ENCODE data around the gene OR6N2.

Gene OR6N2

GRCh38 chr1:158752155-158752712, 28.8 kb downstream of the OR6N2 start:
- no peak for DNase-seq (ENCODE audit: low spot score)

GRCh38 chr1:158735848-158736247, 45.2 kb downstream of the OR6N2 start:
- DNase-seq (ENCODE audit: low spot score): no peak

DNA sequence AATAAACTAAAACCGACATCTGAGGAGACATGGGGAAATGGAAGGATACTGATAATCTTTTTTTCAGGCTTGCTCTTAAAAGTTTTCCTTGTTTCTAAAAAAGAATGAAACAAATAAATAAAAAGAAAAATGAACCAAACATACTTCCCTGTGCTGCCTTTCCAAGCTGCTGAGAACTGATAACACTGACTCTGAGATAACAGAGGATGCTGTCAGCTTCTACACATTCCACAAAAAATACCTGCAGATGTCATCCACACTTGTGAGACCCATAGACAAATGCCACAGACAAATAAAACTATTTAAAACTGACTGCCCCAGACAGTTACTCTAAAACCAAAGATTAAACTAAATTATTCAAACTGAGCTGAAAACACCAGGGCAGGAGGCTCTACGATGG, 48.5 kb downstream of the OR6N2 start:
- DNase-seq (ENCODE audit: low spot score): no peak

- DNase-seq (ENCODE audit: low spot score): no peak
These were observed 49.3 kb downstream of the OR6N2 start for GRCh38 chr1:158731707-158732106.

DNA sequence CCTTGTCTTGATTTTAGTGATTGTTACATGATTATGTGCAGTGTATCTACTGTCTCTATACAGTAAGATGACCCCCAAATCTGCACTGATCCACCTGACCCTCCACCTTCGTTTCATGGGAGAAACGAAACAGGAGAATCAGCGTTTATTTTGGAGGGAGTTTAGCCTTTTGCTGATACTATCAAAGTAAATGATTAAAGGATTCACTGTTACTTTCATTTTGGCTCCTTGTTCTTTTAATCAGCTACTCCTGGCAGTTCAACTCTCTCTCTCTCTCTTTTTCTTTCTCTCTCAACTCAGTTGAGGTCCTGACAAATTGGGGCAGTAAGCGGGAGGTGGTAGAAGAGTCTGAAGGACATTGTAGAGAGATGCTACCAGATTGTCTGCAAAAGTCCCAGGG, 50.6 kb downstream of the OR6N2 start:
- DNase-seq (ENCODE audit: low spot score): no peak

GRCh38 chr1:158728510-158729225, 52.3 kb downstream of the OR6N2 start:
- no peak for DNase-seq (ENCODE audit: low spot score)

GRCh38 chr1:158724442-158724841, 56.6 kb downstream of the OR6N2 start:
- DNase-seq (ENCODE audit: low spot score): no peak

All from CD4-positive, alpha-beta T cell treated with Interleukin-6 at 100 ng/mL for 8 hours (primary cell).